CD4-positive, alpha-beta T cell treated with Interleukin-1 beta for 1 hour (primary cell): ENCODE measurements around the gene CMSS1.

Experiments used
- DNase-seq, 2 donors: peaks; one replicate each; pipeline ENCODE4 v3.0.0-alpha.2; 2020 to 2022

CMSS1 gene

GRCh38 chr3:99856437-99857220 is 39.0 kb downstream of the CMSS1 start:
- no peak for DNase-seq

- no peak for DNase-seq
Measured at GRCh38 chr3:99857278-99857677, 39.6 kb downstream of the CMSS1 start.

DNA sequence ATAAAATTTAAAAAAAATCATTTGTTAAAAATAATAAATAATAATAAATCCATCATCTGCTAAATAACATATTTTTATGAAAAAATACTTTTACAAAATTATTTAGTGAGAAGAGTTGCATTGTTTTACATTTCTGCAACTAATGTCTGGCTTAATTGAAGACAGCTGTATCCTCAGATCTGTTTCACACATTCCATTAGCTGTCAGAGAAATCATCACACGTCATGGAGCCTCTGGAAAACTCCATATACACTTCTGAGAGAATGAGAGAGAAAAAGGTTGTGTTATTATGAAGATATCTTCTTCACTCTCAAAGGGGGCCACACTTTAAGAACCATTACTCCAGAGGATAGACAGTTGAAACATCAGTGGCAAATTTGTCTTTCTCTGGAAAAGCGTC is 40.8 kb downstream of the CMSS1 start:
- DNase-seq, result no peak

DNA sequence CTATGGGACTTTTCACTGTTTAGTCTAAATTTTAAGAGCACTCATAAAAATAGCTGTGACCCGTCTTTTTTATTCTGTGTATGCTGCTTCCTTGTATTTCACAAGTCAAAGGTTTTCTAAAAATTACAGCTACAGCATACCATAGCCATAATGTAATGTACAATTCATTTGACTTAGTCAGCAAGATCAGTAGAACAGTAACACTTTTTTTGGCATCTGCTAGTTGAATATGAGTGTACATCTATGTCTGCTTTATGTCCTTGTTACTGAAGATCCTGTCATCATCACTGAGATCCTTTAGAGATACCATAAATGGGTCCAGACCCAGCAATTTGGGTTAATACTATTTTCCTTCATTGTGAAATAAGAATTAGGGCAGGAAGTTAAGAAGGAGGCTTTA is 42.2 kb downstream of the CMSS1 start:
- DNase-seq, result no peak

- no peak for DNase-seq
Measured at GRCh38 chr3:99861216-99861615, 43.6 kb downstream of the CMSS1 start.

GRCh38 chr3:99862208-99862607 is 44.5 kb downstream of the CMSS1 start:
- no peak for DNase-seq

DNA sequence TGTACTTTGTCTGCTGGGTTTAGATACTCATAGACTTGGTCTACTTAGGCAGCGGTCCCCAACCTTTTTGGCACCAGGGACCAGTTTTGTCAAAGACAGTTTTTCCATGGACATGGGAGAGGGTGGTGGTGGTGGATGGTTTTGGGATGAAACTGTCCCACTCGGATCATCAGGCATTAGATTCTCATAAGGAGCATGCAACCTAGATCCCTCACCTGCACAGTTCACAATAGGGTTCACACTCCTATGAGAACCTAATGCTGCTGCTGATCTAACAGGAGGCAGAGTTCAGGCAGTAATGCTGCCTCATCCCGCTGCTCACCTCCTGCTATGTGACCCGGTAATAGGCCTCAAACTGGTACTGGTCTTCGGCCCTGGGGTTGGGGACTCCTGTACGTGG is 45.3 kb downstream of the CMSS1 start:
- no peak for DNase-seq

DNA sequence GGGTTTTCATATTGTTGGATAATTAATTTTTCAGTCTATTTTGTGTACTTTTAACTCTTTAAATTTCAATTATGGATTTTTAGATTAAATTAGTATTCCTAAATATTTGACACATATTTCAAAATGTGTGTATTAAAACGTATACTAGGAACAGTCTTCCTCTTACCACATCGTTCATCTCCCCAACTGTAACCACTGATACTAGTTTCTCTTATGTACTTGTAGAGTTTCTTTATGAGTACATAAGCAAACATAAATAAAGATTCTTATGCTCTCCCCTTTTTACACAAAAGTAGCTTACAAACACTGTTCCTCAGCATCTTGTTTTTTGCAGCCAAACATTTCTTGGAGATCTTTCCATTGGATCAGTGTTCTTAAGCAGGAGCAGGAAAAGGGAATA is 45.9 kb downstream of the CMSS1 start:
- DNase-seq, result no peak

DNA sequence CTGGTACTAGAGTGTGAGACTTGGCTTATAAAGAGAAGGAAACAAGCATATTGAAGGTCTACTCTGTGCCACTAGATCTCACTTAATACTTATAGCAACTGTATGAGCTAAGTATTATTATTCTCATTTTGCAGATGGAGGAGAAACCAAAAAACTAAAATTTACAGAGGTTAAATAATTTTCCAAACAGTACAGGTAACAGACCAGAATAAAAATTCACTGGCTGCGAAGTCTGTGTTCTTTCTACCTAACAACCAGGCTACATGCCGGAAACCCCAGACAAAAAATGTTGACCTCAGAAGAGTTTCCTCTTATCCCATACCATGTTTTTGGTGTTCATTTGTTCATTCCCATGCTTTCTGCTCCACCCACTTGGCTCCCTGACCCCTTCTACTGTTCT is 46.6 kb downstream of the CMSS1 start:
- DNase-seq, result no peak

DNA sequence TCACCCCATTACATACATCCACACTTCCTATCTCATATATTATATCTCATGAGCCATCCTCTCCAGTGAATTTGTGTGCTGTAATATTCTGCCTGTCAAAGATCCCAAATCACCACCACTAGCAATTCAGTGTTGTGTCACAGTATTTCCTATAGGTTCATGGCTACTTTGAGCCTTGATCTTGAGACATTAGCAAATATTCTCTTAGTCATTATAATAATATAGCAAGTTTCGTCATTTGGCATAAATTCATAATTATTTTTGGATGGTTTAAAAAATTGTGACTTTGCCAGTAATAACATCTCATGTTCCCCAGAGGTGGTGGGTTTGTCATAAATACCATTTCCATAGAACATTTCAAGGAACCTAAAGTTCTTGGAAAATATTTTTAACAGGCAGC is 47.7 kb downstream of the CMSS1 start:
- DNase-seq, result no peak

GRCh38 chr3:99866261-99866761 is 48.6 kb downstream of the CMSS1 start:
- no peak for DNase-seq

GRCh38 chr3:99867594-99868310 is 50.1 kb downstream of the CMSS1 start:
- DNase-seq, result no peak

DNA sequence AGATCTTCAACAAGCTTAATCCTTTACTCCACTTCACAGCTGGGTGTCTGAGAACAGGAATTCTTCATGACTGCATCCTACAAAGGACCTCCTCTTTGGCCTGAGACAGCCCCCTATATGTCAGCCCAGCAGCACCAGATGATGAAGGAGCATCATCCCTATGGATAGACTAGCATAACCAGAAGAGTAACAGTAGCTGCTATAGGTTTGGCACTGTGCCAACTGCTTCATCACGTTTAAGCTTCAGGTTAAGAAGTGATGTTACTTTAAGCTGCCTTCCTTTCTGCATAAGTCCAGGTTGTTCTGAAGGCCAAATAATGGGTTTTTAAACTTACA is 50.6 kb downstream of the CMSS1 start:
- no peak for DNase-seq

DNA sequence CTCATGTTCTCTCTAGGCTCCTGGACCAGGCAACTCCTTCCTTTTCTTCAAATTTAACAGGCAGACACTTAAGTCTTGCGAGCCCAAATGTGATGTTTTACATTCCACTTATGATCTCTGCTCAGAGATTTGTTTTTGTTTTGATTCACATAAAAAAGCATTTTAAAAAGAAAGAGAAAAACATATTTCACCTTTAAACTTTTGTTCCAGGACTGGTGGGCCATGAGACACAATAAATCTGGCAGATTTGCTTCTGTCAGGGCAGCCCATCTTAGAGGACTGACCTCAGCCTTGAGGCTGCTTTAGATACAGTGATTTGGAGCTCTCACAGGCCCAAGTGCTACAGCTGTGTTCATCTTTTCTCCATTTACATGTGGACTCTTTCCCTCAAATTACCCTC is 52.0 kb downstream of the CMSS1 start:
- DNase-seq, result no peak

DNA sequence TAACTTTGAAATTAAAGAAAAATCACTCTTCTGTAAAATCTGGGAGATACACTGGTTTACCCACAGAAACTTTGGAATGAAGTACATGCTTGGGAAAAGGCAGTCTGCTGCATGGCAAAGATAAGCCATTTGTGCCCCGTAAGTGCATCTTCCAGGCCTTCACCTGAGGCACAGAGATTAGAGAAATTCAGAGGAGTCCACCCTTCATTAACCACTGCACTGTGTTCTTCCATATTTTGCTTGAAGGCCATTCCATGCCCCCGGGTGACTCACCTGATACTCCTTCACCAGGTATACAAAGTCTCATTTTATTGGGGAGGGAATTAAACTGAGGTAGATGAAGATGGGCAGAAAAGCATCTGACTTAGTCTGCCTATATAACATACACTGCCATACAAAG is 53.0 kb downstream of the CMSS1 start:
- no peak for DNase-seq

- DNase-seq, result no peak
Measured at GRCh38 chr3:99871231-99872045, 53.8 kb downstream of the CMSS1 start.

DNA sequence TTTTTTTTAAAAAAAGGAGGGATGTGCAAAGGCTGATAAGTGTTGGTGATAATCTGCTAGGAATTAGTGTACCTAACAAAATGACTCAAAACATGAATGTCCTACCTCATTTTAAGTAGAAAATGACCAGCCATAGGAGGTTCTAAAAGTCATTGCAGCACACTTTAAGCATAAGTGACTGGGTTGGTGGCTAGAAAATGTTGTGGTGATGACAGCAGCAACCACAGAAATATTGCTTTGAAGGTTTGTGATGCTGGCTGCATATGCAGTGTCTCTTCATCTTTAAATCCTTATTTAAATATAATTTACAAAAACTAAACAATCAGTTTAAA is 55.2 kb downstream of the CMSS1 start:
- DNase-seq, result no peak

GRCh38 chr3:99873269-99874102 is 55.8 kb downstream of the CMSS1 start:
- no peak for DNase-seq

- DNase-seq, result no peak
Measured at GRCh38 chr3:99874237-99875002, 56.8 kb downstream of the CMSS1 start.

GRCh38 chr3:99875581-99875928 is 57.9 kb downstream of the CMSS1 start:
- DNase-seq, result no peak

- peak; percentile 67 to 77 for DNase-seq
Measured at GRCh38 chr3:99875929-99876841, 58.5 kb downstream of the CMSS1 start.
